CD14-positive monocyte (primary cell): ENCODE results near the gene NETO1. TPM values are rescaled to one million over a fixed set of nuclear protein-coding genes. Genes with fewer than 3 reads are reported as not detected.

ENCODE experiments used
- DNase-seq, 3 donors: peaks; one replicate each; pipeline ENCODE4 v3.0.0-alpha.2; 2011 to 2022
- H2AFZ ChIP-seq: 2 replicates; pipeline ENCODE4 v1.6.0; 2012; ENCODE audit warnings: mild to moderate bottlenecking, low read depth, low read length, inconsistent platforms; ENCODE audit not compliant: insufficient read depth, poor library complexity, severe bottlenecking
- H3K27ac ChIP-seq, 2 donors: 1 replicate in 1 of 2; 2 replicates in 1 of 2; pipeline ENCODE4 v1.5.1; 2012 to 2013; ENCODE audit warnings: low read length in 2 of 2, control low read depth in 1 of 2, inconsistent platforms in 1 of 2, low read depth in 1 of 2, mild to moderate bottlenecking in 1 of 2
- H3K27me3 ChIP-seq, 2 donors: one replicate each; pipeline versions ENCODE4 v1.6.0 to v1.6.1; 2011 to 2013; ENCODE audit warnings: low read length in 2 of 2; ENCODE audit not compliant: control insufficient read depth in 2 of 2, insufficient read depth in 2 of 2
- H3K36me3 ChIP-seq, 2 donors: replicated peaks in 1 of 2; 1 replicate in 1 of 2; 2 replicates in 1 of 2; pipeline versions ENCODE4 v1.5.1 to v1.6.1; 2012 to 2013; ENCODE audit warnings: low read length in 2 of 2, control low read depth in 1 of 2, inconsistent platforms in 1 of 2, mild to moderate bottlenecking in 1 of 2; ENCODE audit not compliant: insufficient read depth in 2 of 2, control insufficient read depth in 1 of 2
- H3K4me1 ChIP-seq, 2 donors: 1 replicate in 1 of 2; 2 replicates in 1 of 2; pipeline versions ENCODE4 v1.5.1 to v1.6.1; 2012 to 2013; ENCODE audit warnings: low read length in 2 of 2, control low read depth in 1 of 2, inconsistent platforms in 1 of 2, mild to moderate bottlenecking in 1 of 2, moderate library complexity in 1 of 2; ENCODE audit not compliant: insufficient read depth in 2 of 2, control insufficient read depth in 1 of 2
- H3K4me2 ChIP-seq: replicated peaks from 2 replicates; pipeline ENCODE3; 2012; ENCODE audit warnings: low read length, moderate library complexity, mild to moderate bottlenecking; ENCODE audit not compliant: poor library complexity, severe bottlenecking; ENCODE audit errors: extremely low read depth
- H3K4me3 ChIP-seq, 3 experiments: fragments of 200-600 bp in 1 of 3; sonication (generic) in 1 of 3; replicated peaks in 1 of 3; 1 replicate in 2 of 3; 2 replicates in 1 of 3; pipeline ENCODE4 v1.5.1; 2011 to 2013; ENCODE audit warnings: low read length in 3 of 3, mild to moderate bottlenecking in 3 of 3, control low read depth in 2 of 3, low read depth in 2 of 3, inconsistent platforms in 1 of 3, moderate library complexity in 1 of 3
- H3K79me2 ChIP-seq: 2 replicates; pipeline ENCODE4 v1.6.0; 2012; ENCODE audit warnings: mild to moderate bottlenecking, control low read depth, inconsistent platforms, low read length, moderate library complexity; ENCODE audit not compliant: insufficient read depth
- H3K9ac ChIP-seq: 2 replicates; pipeline ENCODE4 v1.6.0; 2017; ENCODE audit warnings: low read length, mild to moderate bottlenecking; ENCODE audit not compliant: insufficient read depth, poor library complexity, severe bottlenecking
- H3K9me3 ChIP-seq, 2 donors: replicated peaks in 1 of 2; 1 replicate in 1 of 2; 2 replicates in 1 of 2; pipeline versions ENCODE4 v1.5.1 to v1.6.1; 2012 to 2013; ENCODE audit warnings: low read length in 2 of 2, control low read depth in 1 of 2; ENCODE audit not compliant: control insufficient read depth in 1 of 2, insufficient read depth in 1 of 2
- H4K20me1 ChIP-seq: 2 replicates; pipeline ENCODE4 v1.6.0; 2012; ENCODE audit warnings: mild to moderate bottlenecking, low read length, control low read depth, moderate library complexity; ENCODE audit not compliant: insufficient read depth
- H3K27ac Mint-ChIP-seq, 7 donors: one replicate each; pipeline ENCODE4 v1.8.0; 2020; ENCODE audit warnings: mild to moderate bottlenecking in 7 of 7, mixed read lengths in 7 of 7, moderate library complexity in 6 of 7, inconsistent platforms in 2 of 7
- H3K27me3 Mint-ChIP-seq, 3 donors: one replicate each; pipeline ENCODE4 v1.8.0; 2021 to 2022; ENCODE audit warnings: low read depth in 3 of 3, mild to moderate bottlenecking in 3 of 3, mixed read lengths in 3 of 3, moderate library complexity in 3 of 3, inconsistent platforms in 1 of 3
- H3K36me3 Mint-ChIP-seq, 2 donors: one replicate each; pipeline ENCODE4 v1.8.0; 2020; ENCODE audit warnings: mixed read lengths in 2 of 2, inconsistent platforms in 1 of 2, mild to moderate bottlenecking in 1 of 2
- H3K4me1 Mint-ChIP-seq: one replicate; pipeline ENCODE4 v1.8.0; 2020; ENCODE audit warnings: mild to moderate bottlenecking, mixed read lengths
- H3K4me3 Mint-ChIP-seq, 2 donors: one replicate each; pipeline ENCODE4 v1.8.0; 2020; ENCODE audit warnings: mild to moderate bottlenecking in 2 of 2, mixed read lengths in 2 of 2, moderate library complexity in 1 of 2
- H3K9me3 Mint-ChIP-seq, 7 donors: one replicate each; pipeline ENCODE4 v1.8.0; 2020 to 2022; ENCODE audit warnings: mixed read lengths in 7 of 7, mild to moderate bottlenecking in 6 of 7, moderate library complexity in 6 of 7, inconsistent platforms in 2 of 7
- WGBS: methylation state at CpG from one replicate; pipeline ENCODE4 v1.1.5; 2013; ENCODE audit warnings: missing lambda C conversion rate; ENCODE audit not compliant: insufficient coverage; 5-methylcytosine and 5-hydroxymethylcytosine counted together
- intact Hi-C, 2 donors: fragments of 100-400 bp; cut with micrococcal nuclease; formaldehyde crosslinking; loops; one replicate each; pipeline versions ENCODE4 v1.15.0 to v1.15.1; 2023
- polyA plus RNA-seq, 3 donors: library from polyadenylated mRNA; depleted of rRNA in 1 of 3; unstranded in 2 of 3; stranded (reverse) in 1 of 3; fragments of 300-500 nt in 2 of 3; fragments of >200 nt in 1 of 3; fragmentation: Illumina TruSeq in 2 of 3; gene quantifications; 1 replicate in 2 of 3; 2 replicates in 1 of 3; pipeline ENCODE4 v1.2.3, GENCODE V29; 2012 to 2021
- TF ChIP-seq, protein P1 (sequence below): fragments of 200-600 bp; IDR thresholded peaks from one replicate; pipeline ENCODE4 v1.8.0; 2022; ENCODE audit warnings: antibody characterized with exemption, mild to moderate bottlenecking

Gene NETO1
- polyA plus RNA-seq, 3 donors, result not detected

DNA sequence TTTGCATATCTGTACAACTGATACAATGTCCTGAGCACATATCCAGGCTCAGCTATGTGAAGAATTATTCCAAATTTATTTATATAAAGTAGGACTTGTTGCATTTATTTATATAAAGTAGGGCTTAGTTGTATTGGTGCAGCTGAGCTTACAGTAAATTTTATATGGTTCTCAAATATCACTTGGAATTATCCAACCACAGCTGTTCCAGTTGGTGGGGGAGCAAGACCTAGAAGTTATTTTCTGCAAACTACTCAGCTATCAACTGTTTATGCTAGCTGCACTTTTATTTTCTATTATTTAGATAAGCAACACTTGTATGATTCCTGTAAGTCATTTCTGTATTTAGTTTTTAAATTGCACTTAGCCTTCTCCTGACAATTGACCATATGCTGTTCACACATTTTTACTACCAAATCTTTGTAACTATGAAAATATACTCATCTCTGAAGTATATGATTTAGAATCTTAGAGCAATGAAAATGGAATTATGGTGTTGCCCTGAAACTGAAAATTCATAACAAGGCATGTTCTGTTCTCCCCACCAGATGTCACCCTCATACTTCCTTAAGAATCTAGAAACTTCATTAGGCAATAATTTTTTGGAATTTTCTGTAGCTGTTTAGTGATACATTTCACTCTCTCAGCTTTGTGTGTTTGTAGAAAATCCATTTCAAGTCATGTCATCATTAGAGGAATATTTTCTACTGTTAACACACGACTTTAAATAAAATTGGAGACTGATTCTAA, 166.7 kb downstream of the NETO1 start:
- H3K4me1 ChIP-seq, result no peaks in the 10 kb centered on the region
- intact Hi-C loops, result no loop called here
- H3K27ac ChIP-seq, result no peak overlapping the region
- DNase-seq, result no peak
- no peaks in the 10 kb centered on the region for H3K9me3 ChIP-seq
- no peaks in the 10 kb centered on the region for H3K79me2 ChIP-seq
- Mint-ChIP-seq H3K9me3 (peaks cover 0 to under 1% (median 0%) of the 10 kb centered on the region in 7 donors), H3K27me3 (peaks cover 0 to 3% (median 0%) of the 10 kb centered on the region in 3 donors), H3K36me3 (no peaks in the 10 kb centered on the region), H3K27ac (no peak overlapping the region), H3K4me1 (no peaks in the 10 kb centered on the region), H3K4me3 (no peak overlapping the region)
- no peaks in the 10 kb centered on the region for H4K20me1 ChIP-seq
- TF ChIP-seq, protein P1, sequence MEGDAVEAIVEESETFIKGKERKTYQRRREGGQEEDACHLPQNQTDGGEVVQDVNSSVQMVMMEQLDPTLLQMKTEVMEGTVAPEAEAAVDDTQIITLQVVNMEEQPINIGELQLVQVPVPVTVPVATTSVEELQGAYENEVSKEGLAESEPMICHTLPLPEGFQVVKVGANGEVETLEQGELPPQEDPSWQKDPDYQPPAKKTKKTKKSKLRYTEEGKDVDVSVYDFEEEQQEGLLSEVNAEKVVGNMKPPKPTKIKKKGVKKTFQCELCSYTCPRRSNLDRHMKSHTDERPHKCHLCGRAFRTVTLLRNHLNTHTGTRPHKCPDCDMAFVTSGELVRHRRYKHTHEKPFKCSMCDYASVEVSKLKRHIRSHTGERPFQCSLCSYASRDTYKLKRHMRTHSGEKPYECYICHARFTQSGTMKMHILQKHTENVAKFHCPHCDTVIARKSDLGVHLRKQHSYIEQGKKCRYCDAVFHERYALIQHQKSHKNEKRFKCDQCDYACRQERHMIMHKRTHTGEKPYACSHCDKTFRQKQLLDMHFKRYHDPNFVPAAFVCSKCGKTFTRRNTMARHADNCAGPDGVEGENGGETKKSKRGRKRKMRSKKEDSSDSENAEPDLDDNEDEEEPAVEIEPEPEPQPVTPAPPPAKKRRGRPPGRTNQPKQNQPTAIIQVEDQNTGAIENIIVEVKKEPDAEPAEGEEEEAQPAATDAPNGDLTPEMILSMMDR, result no peak
- no peak overlapping the region for H3K4me3 ChIP-seq
- no peaks in the 10 kb centered on the region for H3K27me3 ChIP-seq
- no peak overlapping the region for H3K9ac ChIP-seq
- no peak overlapping the region for H2AFZ ChIP-seq
- H3K4me2 ChIP-seq, result no peak overlapping the region
- no peaks in the 10 kb centered on the region for H3K36me3 ChIP-seq
- no CpG with 5 or more reads among the region's 1 CpG for WGBS

DNA sequence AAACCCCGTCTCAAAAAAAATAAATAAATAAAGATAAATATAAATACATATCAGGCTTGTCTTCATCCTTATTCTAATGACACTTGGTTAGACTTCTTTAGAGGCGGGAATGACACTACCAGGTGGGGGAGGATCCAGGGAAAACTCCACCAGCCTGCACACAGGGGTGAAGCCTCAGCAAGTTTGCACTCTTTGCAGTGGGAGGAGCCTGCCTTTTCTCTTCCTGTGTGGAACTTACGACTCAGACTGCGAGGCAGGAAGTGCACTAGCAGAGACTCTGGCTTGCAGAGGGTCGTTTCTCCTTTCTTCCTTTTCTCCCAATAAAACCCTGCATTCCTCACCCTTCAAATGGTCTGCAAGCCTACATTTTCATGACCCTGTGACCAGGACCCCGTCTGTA, 170.1 kb downstream of the NETO1 start:
- intact Hi-C loops, result no loop called here
- no peaks in the 10 kb centered on the region for H3K79me2 ChIP-seq
- Mint-ChIP-seq H3K9me3 (peaks cover 0 to 2% (median 0%) of the 10 kb centered on the region in 7 donors), H3K27me3 (peaks cover 0 to 2% (median 0%) of the 10 kb centered on the region in 3 donors), H3K4me3 (no peak overlapping the region), H3K36me3 (no peaks in the 10 kb centered on the region), H3K27ac (no peak overlapping the region), H3K4me1 (no peaks in the 10 kb centered on the region)
- H3K27ac ChIP-seq, result no peak overlapping the region
- no peak overlapping the region for H3K9ac ChIP-seq
- H3K36me3 ChIP-seq, result no peaks in the 10 kb centered on the region
- H4K20me1 ChIP-seq, result no peaks in the 10 kb centered on the region
- no peak overlapping the region for H2AFZ ChIP-seq
- no peak overlapping the region for H3K4me2 ChIP-seq
- TF ChIP-seq, protein P1, result no peak
- 60% methylated on average over 1 of the region's 6 CpGs for WGBS
- H3K9me3 ChIP-seq, result no peaks in the 10 kb centered on the region
- no peak overlapping the region for H3K4me3 ChIP-seq
- DNase-seq, result no peak
- H3K27me3 ChIP-seq, result no peaks in the 10 kb centered on the region
- no peaks in the 10 kb centered on the region for H3K4me1 ChIP-seq
